ENCODE data around the gene MROH8.
A peak's percentile ranks its signal among the peaks of the same experiment; 100 is the strongest.

Gene MROH8

GRCh38 chr20:37096415-37097041 lies 82.8 kb downstream of the MROH8 start:
- DNase-seq (ENCODE audit: low read depth), result no peak
- H3K4me3 ChIP-seq (ENCODE audit: low read depth, low read length), result peak overlapping the region; percentile 76
- no peak for TF ChIP-seq CTCF (IDR thresholded peaks at IDR 0.05; ENCODE audit: low read depth, low read length, missing control alignments)

GRCh38 chr20:37095599-37096414 lies 83.5 kb downstream of the MROH8 start, which contains the start of gene RBL1:
TSS of gene RBL1 (minus strand) at chr20:37095997. CDS start at chr20:37095928, 69 bp downstream.
- peak; percentile 81 for DNase-seq (ENCODE audit: low read depth)
- peak; percentile 24 for TF ChIP-seq CTCF (IDR thresholded peaks at IDR 0.05; ENCODE audit: low read depth, low read length, missing control alignments)
- peak within 1 kb of the TSS; percentile 76 for H3K4me3 ChIP-seq (ENCODE audit: low read depth, low read length)

- H3K4me3 ChIP-seq (ENCODE audit: low read depth, low read length), result peak overlapping the region; percentile 76
- no peak for DNase-seq (ENCODE audit: low read depth)
- TF ChIP-seq CTCF (IDR thresholded peaks at IDR 0.05; ENCODE audit: low read depth, low read length, missing control alignments), result no peak
These were observed 84.2 kb downstream of the MROH8 start for GRCh38 chr20:37095108-37095598.

DNA sequence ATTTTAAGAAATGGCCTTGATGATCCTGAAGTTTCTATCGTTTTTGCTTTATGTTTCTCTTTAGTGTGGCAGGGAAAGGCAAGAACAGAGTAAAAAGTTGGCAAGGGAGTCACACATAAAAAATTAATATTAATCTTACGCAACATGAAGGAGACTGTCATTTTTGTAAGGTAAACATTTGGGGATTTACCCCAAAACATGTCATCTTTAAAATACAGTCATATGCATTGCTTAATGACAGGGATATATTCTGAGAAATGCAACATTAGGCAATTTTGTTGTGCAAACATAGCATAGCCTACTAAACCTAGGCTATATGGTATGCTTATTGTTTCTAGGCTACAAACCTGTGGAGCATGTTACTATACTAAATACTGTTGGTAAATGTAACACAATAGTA lies 88.9 kb downstream of the MROH8 start:
- no peak overlapping the region for H3K4me3 ChIP-seq (ENCODE audit: low read depth, low read length)
- no peak for DNase-seq (ENCODE audit: low read depth)
- TF ChIP-seq CTCF (IDR thresholded peaks at IDR 0.05; ENCODE audit: low read depth, low read length, missing control alignments), result no peak

GRCh38 chr20:37081717-37082289 lies 97.5 kb downstream of the MROH8 start:
- peak; percentile 55 for TF ChIP-seq CTCF (IDR thresholded peaks at IDR 0.05; ENCODE audit: low read depth, low read length, missing control alignments)
- DNase-seq (ENCODE audit: low read depth), result no peak

DNA sequence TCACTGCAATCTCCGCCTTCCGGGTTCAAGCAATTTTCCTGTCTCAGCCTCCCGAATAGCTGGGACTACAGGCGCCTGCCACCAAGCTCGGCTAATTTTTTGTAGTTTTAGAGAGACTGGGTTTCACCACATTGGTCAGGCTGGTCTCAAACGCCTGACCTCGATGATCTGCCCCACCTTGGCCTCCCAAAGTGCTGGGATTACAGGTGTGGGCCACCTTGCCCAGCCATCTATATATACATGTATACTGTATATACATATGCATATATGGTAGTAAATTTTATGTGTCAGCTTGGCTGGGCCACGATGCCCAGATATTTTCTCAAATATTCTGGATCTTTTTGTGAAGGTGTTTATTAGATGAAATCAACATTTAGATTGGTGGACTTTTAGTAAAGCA lies 102.3 kb downstream of the MROH8 start:
- TF ChIP-seq CTCF (IDR thresholded peaks at IDR 0.05; ENCODE audit: low read depth, low read length, missing control alignments), result no peak
- no peak for DNase-seq (ENCODE audit: low read depth)
- no peak overlapping the region for H3K4me3 ChIP-seq (ENCODE audit: low read depth, low read length)

More at GRCh38 chr20:37081717-37082289, 97.5 kb downstream of the MROH8 start:
- H3K4me3 ChIP-seq (ENCODE audit: low read depth, low read length), result no peak overlapping the region

Data from GM12864 (cell line).